Measurements from ENCODE around the gene MAIP1.

DNA sequence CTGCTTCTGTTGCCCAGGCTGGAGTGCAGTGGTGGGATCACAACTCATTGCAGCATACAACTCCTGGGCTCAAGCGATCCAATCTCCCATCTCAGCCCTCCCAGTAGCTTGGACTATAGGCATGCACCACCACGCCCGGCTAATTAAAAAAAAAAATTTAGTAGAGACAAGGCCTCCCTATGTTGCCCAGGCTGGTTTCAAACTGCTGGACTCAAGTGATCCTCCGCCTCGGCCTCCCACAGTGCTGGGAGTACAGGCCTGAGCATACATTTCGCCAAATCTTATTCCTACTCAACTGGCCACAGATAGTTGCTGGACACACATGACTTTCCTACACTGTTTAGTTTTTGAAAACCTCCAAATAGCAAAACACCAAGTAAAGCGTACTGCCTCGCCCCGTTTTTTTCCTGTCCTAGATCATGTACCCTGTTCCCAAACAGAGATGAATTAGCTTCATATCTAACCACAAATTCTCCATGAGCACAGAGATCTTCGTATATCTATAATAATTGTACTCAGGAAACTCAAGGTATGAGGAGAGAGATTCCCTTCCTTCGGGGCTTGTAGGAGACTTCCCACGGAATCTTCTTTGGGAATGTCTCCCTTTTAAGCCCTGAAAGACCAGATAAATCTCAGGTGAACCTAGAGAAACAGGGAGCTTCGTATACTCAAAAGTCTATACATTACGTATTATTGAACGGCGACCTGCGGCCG lies 44.9 kb upstream of the MAIP1 start:
- no peak for TF ChIP-seq GATA2 (IDR thresholded peaks at IDR 0.05; ENCODE audit: low read depth, low read length)
- no peak for TF ChIP-seq GATA3 (IDR thresholded peaks at IDR 0.05; ENCODE audit: low read depth, low read length)
